H1 (cell line): ENCODE measurements around the gene AOC1. TPM values are rescaled to one million over a fixed set of nuclear protein-coding genes. Genes with fewer than 3 reads are reported as not detected.

Source experiments
- BACH1 ChIP-seq: IDR thresholded peaks from 2 replicates; pipeline ENCODE4 v1.6.1; 2012; ENCODE audit warnings: low read length, improper control_type of control experiment
- CBX8 ChIP-seq: fragments of 300-800, 300-1000 bp; sonication (generic); IDR thresholded peaks from 2 replicates; pipeline ENCODE4 v1.7.1; 2016; ENCODE audit warnings: low read depth, low read length, borderline replicate concordance
- CEBPB ChIP-seq: IDR thresholded peaks from 2 replicates; pipeline ENCODE4 v1.6.1; 2012; ENCODE audit warnings: low read depth, low read length
- KDM1A ChIP-seq: fragments of 200-600, 300-600 bp; sonication (generic); IDR thresholded peaks from 2 replicates; pipeline ENCODE4 v1.7.1; 2016; ENCODE audit warnings: mild to moderate bottlenecking, low read length, borderline replicate concordance
- NANOG ChIP-seq: IDR thresholded peaks from 2 replicates; pipeline ENCODE4 v1.6.1; 2011; ENCODE audit warnings: low read length, low read depth, mild to moderate bottlenecking, inconsistent platforms; ENCODE audit not compliant: insufficient read depth, poor library complexity, severe bottlenecking
- POLR2AphosphoS5 ChIP-seq: IDR thresholded peaks from 2 replicates; pipeline ENCODE4 v1.6.1; 2011; ENCODE audit warnings: low read depth, low read length
- POU5F1 ChIP-seq: IDR thresholded peaks from 2 replicates; pipeline ENCODE4 v1.6.1; 2011; ENCODE audit warnings: low read depth, mild to moderate bottlenecking, low read length, moderate library complexity
- SIN3A ChIP-seq, 2 experiments: IDR thresholded peaks in 1 of 2; conservative IDR thresholded peaks in 1 of 2; 2 replicates each; pipeline ENCODE4 v1.6.1; 2011 to 2012; ENCODE audit warnings: low read length in 2 of 2, improper control_type of control experiment in 1 of 2, low read depth in 1 of 2, mild to moderate bottlenecking in 1 of 2
- SIRT6 ChIP-seq: IDR thresholded peaks from one replicate; pipeline ENCODE4 v1.7.1; 2012; ENCODE audit warnings: low read length, inconsistent platforms
- SUZ12 ChIP-seq: fragments of 200-600 bp; sonication (generic); IDR thresholded peaks from 2 replicates; pipeline ENCODE4 v1.6.1; 2012; ENCODE audit warnings: mild to moderate bottlenecking, inconsistent platforms, low read length, moderate library complexity, mixed read lengths
- ZNF274 ChIP-seq: IDR thresholded peaks from 2 replicates; pipeline ENCODE4 v1.7.0; 2012; ENCODE audit warnings: low read length, borderline replicate concordance; ENCODE audit errors: extremely low read depth
- polyA plus RNA-seq, 7 experiments: library from polyadenylated mRNA; depleted of rRNA in 3 of 7; stranded (reverse) in 5 of 7; unstranded in 2 of 7; fragments of >200 nt in 5 of 7; fragments of 200-250 nt in 2 of 7; gene quantifications; 1 replicate in 5 of 7; 2 replicates in 1 of 7; 4 replicates in 1 of 7; pipeline versions ENCODE4 v1.2.1 to v1.2.3, GENCODE V29; 2011 to 2013; ENCODE audit warnings: missing spikeins in 2 of 7, mixed read lengths in 2 of 7
- total RNA-seq: library from RNA; stranded (reverse); fragmentation: NEBNext Ultra II Directional; extraction: Animal tissue kit (Norgen Biotek cat#: 25700); gene quantifications from 2 replicates; pipeline ENCODE4 v1.2.1, GENCODE V29; 2021
- TF ChIP-seq, protein P1 (sequence below): fragments of 300-600 bp; sonication (generic); IDR thresholded peaks from 2 replicates; pipeline ENCODE4 v1.7.1; 2012; ENCODE audit warnings: low read length, moderate library complexity, mild to moderate bottlenecking, inconsistent platforms; ENCODE audit not compliant: insufficient replicate concordance

Gene AOC1
- total and polyA plus RNA-seq, 2 of the 8 experiments (the other 6 are each of a cell fraction or from before 2014, with no cell fraction given) = 0.15 to 0.17 TPM

DNA sequence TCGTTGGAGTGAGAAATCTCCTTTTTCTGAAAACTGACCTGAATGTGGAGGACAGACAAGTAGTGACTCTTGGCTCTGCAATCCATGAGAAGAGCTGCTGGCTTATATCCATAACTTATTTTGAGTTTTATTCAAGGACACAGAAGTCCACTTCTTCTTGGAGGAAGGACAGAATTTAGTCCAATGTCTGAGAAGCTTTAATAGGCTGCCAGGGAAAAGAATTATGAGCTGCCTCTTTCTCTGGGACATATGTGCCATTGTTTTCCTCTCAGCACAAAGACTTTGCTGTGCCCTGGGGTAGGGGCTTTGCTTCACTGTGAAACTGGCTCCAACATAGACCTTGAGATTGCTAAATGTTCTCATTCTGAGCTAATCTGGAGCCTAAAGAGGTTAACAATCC is 20.5 kb upstream of the AOC1 start (continued):
- TF ChIP-seq, protein P1, sequence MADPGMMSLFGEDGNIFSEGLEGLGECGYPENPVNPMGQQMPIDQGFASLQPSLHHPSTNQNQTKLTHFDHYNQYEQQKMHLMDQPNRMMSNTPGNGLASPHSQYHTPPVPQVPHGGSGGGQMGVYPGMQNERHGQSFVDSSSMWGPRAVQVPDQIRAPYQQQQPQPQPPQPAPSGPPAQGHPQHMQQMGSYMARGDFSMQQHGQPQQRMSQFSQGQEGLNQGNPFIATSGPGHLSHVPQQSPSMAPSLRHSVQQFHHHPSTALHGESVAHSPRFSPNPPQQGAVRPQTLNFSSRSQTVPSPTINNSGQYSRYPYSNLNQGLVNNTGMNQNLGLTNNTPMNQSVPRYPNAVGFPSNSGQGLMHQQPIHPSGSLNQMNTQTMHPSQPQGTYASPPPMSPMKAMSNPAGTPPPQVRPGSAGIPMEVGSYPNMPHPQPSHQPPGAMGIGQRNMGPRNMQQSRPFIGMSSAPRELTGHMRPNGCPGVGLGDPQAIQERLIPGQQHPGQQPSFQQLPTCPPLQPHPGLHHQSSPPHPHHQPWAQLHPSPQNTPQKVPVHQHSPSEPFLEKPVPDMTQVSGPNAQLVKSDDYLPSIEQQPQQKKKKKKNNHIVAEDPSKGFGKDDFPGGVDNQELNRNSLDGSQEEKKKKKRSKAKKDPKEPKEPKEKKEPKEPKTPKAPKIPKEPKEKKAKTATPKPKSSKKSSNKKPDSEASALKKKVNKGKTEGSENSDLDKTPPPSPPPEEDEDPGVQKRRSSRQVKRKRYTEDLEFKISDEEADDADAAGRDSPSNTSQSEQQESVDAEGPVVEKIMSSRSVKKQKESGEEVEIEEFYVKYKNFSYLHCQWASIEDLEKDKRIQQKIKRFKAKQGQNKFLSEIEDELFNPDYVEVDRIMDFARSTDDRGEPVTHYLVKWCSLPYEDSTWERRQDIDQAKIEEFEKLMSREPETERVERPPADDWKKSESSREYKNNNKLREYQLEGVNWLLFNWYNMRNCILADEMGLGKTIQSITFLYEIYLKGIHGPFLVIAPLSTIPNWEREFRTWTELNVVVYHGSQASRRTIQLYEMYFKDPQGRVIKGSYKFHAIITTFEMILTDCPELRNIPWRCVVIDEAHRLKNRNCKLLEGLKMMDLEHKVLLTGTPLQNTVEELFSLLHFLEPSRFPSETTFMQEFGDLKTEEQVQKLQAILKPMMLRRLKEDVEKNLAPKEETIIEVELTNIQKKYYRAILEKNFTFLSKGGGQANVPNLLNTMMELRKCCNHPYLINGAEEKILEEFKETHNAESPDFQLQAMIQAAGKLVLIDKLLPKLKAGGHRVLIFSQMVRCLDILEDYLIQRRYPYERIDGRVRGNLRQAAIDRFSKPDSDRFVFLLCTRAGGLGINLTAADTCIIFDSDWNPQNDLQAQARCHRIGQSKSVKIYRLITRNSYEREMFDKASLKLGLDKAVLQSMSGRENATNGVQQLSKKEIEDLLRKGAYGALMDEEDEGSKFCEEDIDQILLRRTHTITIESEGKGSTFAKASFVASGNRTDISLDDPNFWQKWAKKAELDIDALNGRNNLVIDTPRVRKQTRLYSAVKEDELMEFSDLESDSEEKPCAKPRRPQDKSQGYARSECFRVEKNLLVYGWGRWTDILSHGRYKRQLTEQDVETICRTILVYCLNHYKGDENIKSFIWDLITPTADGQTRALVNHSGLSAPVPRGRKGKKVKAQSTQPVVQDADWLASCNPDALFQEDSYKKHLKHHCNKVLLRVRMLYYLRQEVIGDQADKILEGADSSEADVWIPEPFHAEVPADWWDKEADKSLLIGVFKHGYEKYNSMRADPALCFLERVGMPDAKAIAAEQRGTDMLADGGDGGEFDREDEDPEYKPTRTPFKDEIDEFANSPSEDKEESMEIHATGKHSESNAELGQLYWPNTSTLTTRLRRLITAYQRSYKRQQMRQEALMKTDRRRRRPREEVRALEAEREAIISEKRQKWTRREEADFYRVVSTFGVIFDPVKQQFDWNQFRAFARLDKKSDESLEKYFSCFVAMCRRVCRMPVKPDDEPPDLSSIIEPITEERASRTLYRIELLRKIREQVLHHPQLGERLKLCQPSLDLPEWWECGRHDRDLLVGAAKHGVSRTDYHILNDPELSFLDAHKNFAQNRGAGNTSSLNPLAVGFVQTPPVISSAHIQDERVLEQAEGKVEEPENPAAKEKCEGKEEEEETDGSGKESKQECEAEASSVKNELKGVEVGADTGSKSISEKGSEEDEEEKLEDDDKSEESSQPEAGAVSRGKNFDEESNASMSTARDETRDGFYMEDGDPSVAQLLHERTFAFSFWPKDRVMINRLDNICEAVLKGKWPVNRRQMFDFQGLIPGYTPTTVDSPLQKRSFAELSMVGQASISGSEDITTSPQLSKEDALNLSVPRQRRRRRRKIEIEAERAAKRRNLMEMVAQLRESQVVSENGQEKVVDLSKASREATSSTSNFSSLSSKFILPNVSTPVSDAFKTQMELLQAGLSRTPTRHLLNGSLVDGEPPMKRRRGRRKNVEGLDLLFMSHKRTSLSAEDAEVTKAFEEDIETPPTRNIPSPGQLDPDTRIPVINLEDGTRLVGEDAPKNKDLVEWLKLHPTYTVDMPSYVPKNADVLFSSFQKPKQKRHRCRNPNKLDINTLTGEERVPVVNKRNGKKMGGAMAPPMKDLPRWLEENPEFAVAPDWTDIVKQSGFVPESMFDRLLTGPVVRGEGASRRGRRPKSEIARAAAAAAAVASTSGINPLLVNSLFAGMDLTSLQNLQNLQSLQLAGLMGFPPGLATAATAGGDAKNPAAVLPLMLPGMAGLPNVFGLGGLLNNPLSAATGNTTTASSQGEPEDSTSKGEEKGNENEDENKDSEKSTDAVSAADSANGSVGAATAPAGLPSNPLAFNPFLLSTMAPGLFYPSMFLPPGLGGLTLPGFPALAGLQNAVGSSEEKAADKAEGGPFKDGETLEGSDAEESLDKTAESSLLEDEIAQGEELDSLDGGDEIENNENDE = no peak
- no peak for TF ChIP-seq CBX8
- TF ChIP-seq POLR2AphosphoS5 = no peak
- no peak for TF ChIP-seq SUZ12
- TF ChIP-seq SIN3A (conservative IDR thresholded peaks at IDR 0.05 in 1 of 2, IDR thresholded peaks at IDR 0.05 in 1 of 2; ENCODE audit: low read depth in 1 of 2, low read length in 2 of 2) = no peak
- no peak for TF ChIP-seq BACH1
- no peak for TF ChIP-seq KDM1A
- TF ChIP-seq NANOG = no peak
- TF ChIP-seq POU5F1 = no peak
- TF ChIP-seq CEBPB = no peak
- no peak for TF ChIP-seq ZNF274
- no peak for TF ChIP-seq SIRT6
